Activated CD4-positive, alpha-beta memory T cell treated with anti-CD3 and anti-CD28 coated beads, Interleukin-2, amount 10 ng/mL, durations not matched to agents 7 days and 5 days (primary cell): ENCODE data around the gene IL20. TPM values are rescaled to one million over a fixed set of nuclear protein-coding genes. Genes with fewer than 3 reads are reported as not detected.
"Not testable (repeated sequence)": the region's sequence is repeated elsewhere in the genome, so short reads cannot be mapped to it uniquely, and the experiment has no call there.

Source experiments
- CTCF ChIA-PET: fragments of 350-600 bp; sonication (Branson Sonifier 250); formaldehyde crosslinking; loops from one replicate; lab custom pipeline; 2021; ENCODE audit warnings: antibody characterized with exemption, inconsistent platforms; lab: Charles Lee
- POLR2A ChIA-PET: fragments of 350-600 bp; sonication (Branson Sonifier 250); formaldehyde crosslinking; loops from one replicate; lab custom pipeline; 2021; ENCODE audit warnings: antibody characterized with exemption; lab: Charles Lee
- DNase-seq: peaks from one replicate; pipeline ENCODE4 v3.0.0-alpha.2; 2020
- H3K27ac Mint-ChIP-seq: one replicate; pipeline ENCODE4 v1.8.0; 2021; ENCODE audit warnings: mild to moderate bottlenecking, mixed read lengths
- H3K27me3 Mint-ChIP-seq: one replicate; pipeline ENCODE4 v1.8.0; 2021; ENCODE audit warnings: mixed read lengths
- H3K36me3 Mint-ChIP-seq: one replicate; pipeline ENCODE4 v1.8.0; 2021; ENCODE audit warnings: low read depth, mixed read lengths
- H3K4me1 Mint-ChIP-seq: one replicate; pipeline ENCODE4 v1.8.0; 2021; ENCODE audit warnings: mixed read lengths
- H3K4me3 Mint-ChIP-seq: one replicate; pipeline ENCODE4 v1.8.0; 2021; ENCODE audit warnings: mild to moderate bottlenecking, mixed read lengths
- H3K9me3 Mint-ChIP-seq: one replicate; pipeline ENCODE4 v1.8.0; 2021; ENCODE audit warnings: mixed read lengths
- total RNA-seq, 2 experiments: library from RNA; stranded (reverse); gene quantifications; one replicate each; pipeline ENCODE4 v1.2.3, GENCODE V29; 2021

The IL20 gene
- total RNA-seq, 2 experiments from 2014 or later: not detected

DNA sequence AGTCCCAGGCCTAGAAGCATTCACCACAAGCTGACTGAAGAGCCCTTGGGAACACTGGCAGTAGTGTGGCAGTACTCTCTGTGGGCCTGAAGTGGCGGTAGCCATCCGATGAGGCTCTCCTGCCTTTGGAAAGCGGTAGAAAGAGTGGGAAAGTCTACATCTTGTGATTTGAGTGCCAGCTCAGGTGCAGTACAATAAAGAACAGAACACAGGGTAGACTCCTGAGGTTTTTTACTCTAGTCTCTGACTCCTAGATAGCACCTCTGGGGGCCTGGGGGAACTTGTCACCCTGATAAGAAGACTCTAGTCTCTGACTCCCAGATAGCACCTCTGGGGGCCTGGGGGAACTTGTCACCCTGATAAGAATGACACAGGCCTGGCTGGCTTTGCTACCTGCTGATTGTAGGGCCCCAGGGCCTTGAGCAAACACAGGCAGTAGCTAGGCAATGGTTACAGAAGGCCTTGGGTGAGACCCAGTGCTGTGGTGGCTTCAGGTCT, 18.0 kb upstream of the IL20 start:
- Mint-ChIP-seq H3K4me3 (no peak overlapping the region), H3K36me3 (peaks cover 3% of the 10 kb centered on the region), H3K4me1 (no peaks in the 10 kb centered on the region), H3K9me3 (peaks cover 5% of the 10 kb centered on the region), H3K27me3 (peaks cover 39% of the 10 kb centered on the region), H3K27ac (no peak overlapping the region)
- no peak for DNase-seq
- ChIA-PET POLR2A (no interaction called here), CTCF (interaction anchor here (0.7 to 1.5 kb wide), 2 partner anchors 65 to 113 kb away, joined by 3 to 4 read pairs; no protein-coding TSS in a partner anchor)

GRCh38 chr1:206847946-206848345, 17.5 kb upstream of the IL20 start:
- ChIA-PET CTCF (interaction anchor here (0.7 to 1.5 kb wide), 3 partner anchors 9 to 113 kb away, joined by 3 to 4 read pairs (median 4); no protein-coding TSS in a partner anchor), POLR2A (no interaction called here)
- peaks cover 3% of the 10 kb centered on the region for H3K36me3 Mint-ChIP-seq
- H3K4me1 Mint-ChIP-seq: no peaks in the 10 kb centered on the region
- no peak overlapping the region for H3K4me3 Mint-ChIP-seq
- H3K27ac Mint-ChIP-seq: no peak overlapping the region
- no peak for DNase-seq
- peaks cover 7% of the 10 kb centered on the region for H3K9me3 Mint-ChIP-seq
- H3K27me3 Mint-ChIP-seq: peaks cover 43% of the 10 kb centered on the region

- H3K9me3 Mint-ChIP-seq: peaks cover 11% of the 10 kb centered on the region
- CTCF ChIA-PET: no interaction called here
Measured at GRCh38 chr1:206850401-206850800, 15.0 kb upstream of the IL20 start.

DNA sequence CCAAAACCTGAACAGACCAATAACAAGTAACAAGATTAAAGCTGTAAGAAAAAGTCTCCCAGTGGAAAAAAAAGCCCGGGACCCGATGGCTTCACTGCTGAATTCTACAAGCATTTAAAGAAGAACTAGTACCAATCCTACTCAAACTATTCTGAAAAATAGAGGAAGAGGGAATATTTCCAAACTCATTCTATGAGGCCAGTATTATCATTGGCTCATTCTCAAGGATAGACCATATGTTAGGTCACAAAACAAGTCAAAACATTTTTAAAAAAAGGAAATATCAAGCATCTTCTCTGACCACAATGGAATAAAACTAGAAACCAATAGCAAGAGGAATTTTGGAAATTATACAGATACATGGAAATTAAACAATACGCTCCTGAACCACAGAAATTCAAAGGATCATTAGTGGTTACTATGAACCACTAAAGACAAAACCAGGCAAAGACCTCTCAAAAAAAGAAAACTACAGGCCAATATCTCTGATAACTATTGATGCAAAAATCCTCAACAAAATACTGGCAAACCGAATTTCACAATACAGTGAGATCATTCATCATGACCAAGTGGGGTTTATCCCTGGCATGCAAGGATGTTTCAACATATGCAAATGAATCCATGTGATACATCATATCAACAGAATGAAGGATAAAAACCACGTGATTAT, 13.9 kb upstream of the IL20 start:
- peaks cover 56% of the 10 kb centered on the region for H3K27me3 Mint-ChIP-seq
- ChIA-PET POLR2A (interaction anchor here (1.2 kb wide), 1 partner anchor 42 kb away, joined by 3 read pairs; no protein-coding TSS in a partner anchor), CTCF (no interaction called here)
- H3K27ac Mint-ChIP-seq: no peak overlapping the region
- H3K4me3 Mint-ChIP-seq: no peak overlapping the region
- peaks cover 3% of the 10 kb centered on the region for H3K36me3 Mint-ChIP-seq
- H3K9me3 Mint-ChIP-seq: peaks cover 11% of the 10 kb centered on the region
- H3K4me1 Mint-ChIP-seq: peaks cover 10% of the 10 kb centered on the region
- DNase-seq: no peak

More at GRCh38 chr1:206850401-206850800, 15.0 kb upstream of the IL20 start:
- Mint-ChIP-seq H3K36me3 (peaks cover 3% of the 10 kb centered on the region), H3K4me1 (no peaks in the 10 kb centered on the region), H3K4me3 (no peak overlapping the region), H3K27ac (no peak overlapping the region), H3K27me3 (peaks cover 56% of the 10 kb centered on the region)
- no peak for DNase-seq
- POLR2A ChIA-PET: interaction anchor here (1.2 kb wide), 1 partner anchor 41 kb away, joined by 3 read pairs; no protein-coding TSS in a partner anchor

DNA sequence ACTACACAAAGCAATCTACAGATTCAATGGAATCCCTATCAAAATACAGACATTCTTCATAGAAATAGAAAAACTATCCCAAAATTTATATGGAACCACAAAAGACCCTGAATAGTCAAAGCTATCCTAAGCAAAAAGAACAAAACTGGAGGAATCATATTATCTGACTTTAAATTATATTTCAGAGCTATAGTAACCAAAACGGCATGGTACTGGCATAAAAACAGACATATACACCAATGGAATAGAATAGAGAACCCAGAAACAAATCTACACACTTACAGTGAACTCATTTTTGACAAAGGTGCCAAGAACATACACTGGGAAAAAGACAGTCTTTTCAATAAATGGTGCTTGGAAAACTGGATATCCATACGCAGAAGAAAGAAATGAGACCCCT, 12.8 kb upstream of the IL20 start:
- POLR2A ChIA-PET, H3K4me3 Mint-ChIP-seq, H3K27ac Mint-ChIP-seq, DNase-seq, H3K36me3 Mint-ChIP-seq: not testable (repeated sequence)
- Mint-ChIP-seq H3K27me3 (peaks cover 56% of the 10 kb centered on the region), H3K9me3 (peaks cover 11% of the 10 kb centered on the region), H3K4me1 (peaks cover 18% of the 10 kb centered on the region)
- CTCF ChIA-PET: interaction anchor here (1.6 kb wide), 1 partner anchor 12 kb away, joined by 4 read pairs; no protein-coding TSS in a partner anchor

GRCh38 chr1:206853696-206854095, 11.7 kb upstream of the IL20 start:
- POLR2A ChIA-PET, H3K36me3 Mint-ChIP-seq, H3K4me3 Mint-ChIP-seq, H3K27ac Mint-ChIP-seq, DNase-seq: not testable (repeated sequence)
- peaks cover 11% of the 10 kb centered on the region for H3K9me3 Mint-ChIP-seq
- CTCF ChIA-PET: interaction anchor here (1.6 kb wide), 1 partner anchor 11 kb away, joined by 4 read pairs; no protein-coding TSS in a partner anchor
- H3K4me1 Mint-ChIP-seq: peaks cover 21% of the 10 kb centered on the region
- peaks cover 51% of the 10 kb centered on the region for H3K27me3 Mint-ChIP-seq

DNA sequence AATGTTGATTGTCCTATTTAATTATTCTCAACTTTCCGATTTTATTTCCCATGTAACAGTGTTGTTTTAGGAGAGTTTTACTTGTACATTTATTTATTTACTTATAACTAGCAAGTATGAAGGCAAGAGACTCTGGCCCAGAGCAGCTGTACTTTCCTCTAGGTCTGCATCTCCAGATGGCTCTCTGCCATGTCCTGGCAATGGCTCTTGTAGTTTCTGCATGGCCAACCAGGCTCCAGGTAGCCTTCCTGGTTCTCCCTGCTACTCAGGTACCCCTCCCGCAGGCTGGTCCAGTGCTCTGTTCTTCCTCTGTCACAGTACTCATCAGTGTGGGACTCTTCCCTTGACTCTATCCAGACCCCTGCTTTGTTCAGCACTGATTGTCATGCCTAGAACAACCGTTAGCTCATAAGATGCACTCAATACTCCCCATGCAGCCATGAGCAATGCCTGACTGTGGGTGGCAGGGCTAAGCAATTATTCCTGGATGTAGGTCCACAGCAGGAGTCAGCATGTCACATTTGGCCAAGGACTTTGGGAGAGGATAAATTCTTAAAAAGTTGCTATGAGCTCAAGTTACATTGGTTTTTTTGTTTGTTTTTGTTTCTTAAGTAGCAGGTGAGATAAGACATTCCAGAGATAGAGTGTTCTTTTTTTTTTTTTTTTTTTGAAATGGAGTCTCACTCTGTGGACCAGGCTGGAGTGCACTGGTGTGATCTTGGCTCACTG, 10.9 kb upstream of the IL20 start:
- peaks cover 45% of the 10 kb centered on the region for H3K27me3 Mint-ChIP-seq
- CTCF ChIA-PET: interaction anchor here (0.6 kb wide), 1 partner anchor 872 kb away, joined by 3 read pairs; no protein-coding TSS in a partner anchor
- peaks cover 13% of the 10 kb centered on the region for H3K9me3 Mint-ChIP-seq
- POLR2A ChIA-PET: no interaction called here
- H3K4me1 Mint-ChIP-seq: peaks cover 27% of the 10 kb centered on the region
- no peak for DNase-seq
- H3K27ac Mint-ChIP-seq: no peak overlapping the region
- no peak overlapping the region for H3K4me3 Mint-ChIP-seq
- peaks cover 7% of the 10 kb centered on the region for H3K36me3 Mint-ChIP-seq

- CTCF ChIA-PET: interaction anchor here (1.0 to 3.0 kb wide), 6 partner anchors 9 to 126 kb away, joined by 3 to 9 read pairs (median 3); partner anchors contain the start of gene IL20
- no peak overlapping the region for H3K27ac Mint-ChIP-seq
- POLR2A ChIA-PET: interaction anchor here (1.1 kb wide), 1 partner anchor 23 kb away, joined by 3 read pairs; no protein-coding TSS in a partner anchor
- H3K4me1 Mint-ChIP-seq: peaks cover 28% of the 10 kb centered on the region
- H3K4me3 Mint-ChIP-seq: no peak overlapping the region
- H3K27me3 Mint-ChIP-seq: peaks cover 39% of the 10 kb centered on the region
- no peak for DNase-seq
- H3K9me3 Mint-ChIP-seq: peaks cover 14% of the 10 kb centered on the region
- H3K36me3 Mint-ChIP-seq: peaks cover 8% of the 10 kb centered on the region
Measured at GRCh38 chr1:206855859-206856258, 9.6 kb upstream of the IL20 start.

GRCh38 chr1:206856674-206857464, 8.6 kb upstream of the IL20 start:
- Mint-ChIP-seq H3K9me3 (peaks cover 14% of the 10 kb centered on the region), H3K27ac (no peak overlapping the region), H3K27me3 (peaks cover 36% of the 10 kb centered on the region), H3K4me3 (no peak overlapping the region), H3K4me1 (peaks cover 28% of the 10 kb centered on the region), H3K36me3 (peaks cover 6% of the 10 kb centered on the region)
- ChIA-PET POLR2A (interaction anchor here (1.1 kb wide), 1 partner anchor 24 kb away, joined by 3 read pairs; no protein-coding TSS in a partner anchor), CTCF (interaction anchor here (0.8 to 3.0 kb wide), 11 partner anchors 8 to 122 kb away, joined by 3 to 9 read pairs (median 3); partner anchors contain the start of gene IL20)
- no peak for DNase-seq

DNA sequence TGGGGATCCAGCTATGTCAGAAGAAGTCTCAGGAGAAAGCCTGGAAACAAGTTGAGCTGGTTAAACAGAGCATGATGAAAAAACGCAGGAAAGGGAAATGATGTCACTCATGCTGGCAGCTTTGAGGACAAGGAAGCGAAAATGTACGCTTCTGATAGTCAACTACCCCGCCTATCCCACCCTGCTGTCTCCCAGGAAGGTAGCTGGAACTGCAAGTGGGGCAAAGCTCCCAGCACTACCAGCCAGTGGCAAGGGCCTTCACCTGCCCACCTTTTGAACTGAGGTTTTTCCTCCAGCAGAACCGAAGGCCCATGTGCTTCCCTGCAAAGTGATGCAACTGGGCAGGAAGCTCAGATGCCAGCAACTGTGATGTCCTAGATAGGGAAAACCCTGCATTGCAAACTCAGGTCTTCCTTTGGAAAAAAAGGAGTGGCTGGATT, 6.3 kb upstream of the IL20 start:
- Mint-ChIP-seq H3K27ac (peak overlapping the region; percentile 58), H3K36me3 (peaks cover 6% of the 10 kb centered on the region), H3K4me3 (no peak overlapping the region), H3K9me3 (peaks cover 3% of the 10 kb centered on the region), H3K27me3 (peaks cover 31% of the 10 kb centered on the region), H3K4me1 (peaks cover 28% of the 10 kb centered on the region)
- DNase-seq: no peak
- POLR2A ChIA-PET: interaction anchor here (0.6 to 1.7 kb wide), 3 partner anchors 42 to 77 kb away, joined by 3 read pairs; no protein-coding TSS in a partner anchor
- CTCF ChIA-PET: interaction anchor here (1.3 to 1.4 kb wide), 2 partner anchors 8 to 54 kb away, joined by 3 to 5 read pairs; no protein-coding TSS in a partner anchor

DNA sequence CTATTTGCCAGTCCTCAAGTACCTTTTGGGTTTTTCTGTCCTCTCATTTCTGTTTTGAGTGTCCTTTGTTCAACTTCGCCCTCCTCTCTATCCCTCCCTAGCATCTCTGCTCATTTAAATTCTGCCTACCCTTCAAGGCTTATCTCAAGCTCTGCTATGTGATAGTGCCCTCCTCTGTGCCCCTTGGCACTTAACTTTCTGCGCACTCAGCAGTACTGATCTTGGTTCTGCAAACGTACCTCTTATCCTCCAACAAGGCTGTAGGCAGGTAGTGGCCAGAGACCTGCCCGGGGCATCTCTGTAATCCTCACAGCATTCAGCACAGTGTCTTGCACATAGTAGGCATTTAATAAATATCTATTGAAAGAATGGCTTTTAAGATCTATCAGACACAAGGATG, 5.3 kb upstream of the IL20 start:
- DNase-seq: no peak
- Mint-ChIP-seq H3K36me3 (peaks cover 6% of the 10 kb centered on the region), H3K9me3 (peaks cover 3% of the 10 kb centered on the region), H3K4me3 (no peak overlapping the region), H3K27me3 (peaks cover 32% of the 10 kb centered on the region), H3K27ac (no peak overlapping the region), H3K4me1 (peaks cover 32% of the 10 kb centered on the region)
- ChIA-PET POLR2A (interaction anchor here (1.3 kb wide), 1 partner anchor 19 kb away, joined by 4 read pairs; no protein-coding TSS in a partner anchor), CTCF (interaction anchor here (0.8 kb wide), 1 partner anchor 12 kb away, joined by 3 read pairs; no protein-coding TSS in a partner anchor)

- H3K9me3 Mint-ChIP-seq: peaks cover 3% of the 10 kb centered on the region
- H3K4me3 Mint-ChIP-seq: no peak overlapping the region
- H3K4me1 Mint-ChIP-seq: peaks cover 14% of the 10 kb centered on the region
- no peak overlapping the region for H3K27ac Mint-ChIP-seq
- no peak for DNase-seq
- CTCF ChIA-PET: interaction anchor here (1.0 kb wide), 1 partner anchor 49 kb away, joined by 5 read pairs; no protein-coding TSS in a partner anchor
- peaks cover 6% of the 10 kb centered on the region for H3K36me3 Mint-ChIP-seq
- peaks cover 52% of the 10 kb centered on the region for H3K27me3 Mint-ChIP-seq
- POLR2A ChIA-PET: no interaction called here
Measured at GRCh38 chr1:206863266-206863665, 2.2 kb upstream of the IL20 start.
